Activated T-helper 9 cell treated with anti-CD3 and anti-CD28 coated beads, Interleukin-2, amount 50 U/mL, for 16 hours (primary cell): ENCODE measurements around the gene SH3D19.
"Not testable (repeated sequence)": the region's sequence is repeated elsewhere in the genome, so short reads cannot be mapped to it uniquely, and the experiment has no call there.

Experiments used
- DNase-seq: peaks from one replicate; pipeline ENCODE4 v3.0.0-alpha.2; 2020; ENCODE audit warnings: low read depth

Gene SH3D19

GRCh38 chr4:151148261-151148660 is 177.1 kb downstream of the SH3D19 start:
- DNase-seq = no peak

- no peak for DNase-seq
Measured at GRCh38 chr4:151147000-151147399, 178.4 kb downstream of the SH3D19 start.

- no peak for DNase-seq
Measured at GRCh38 chr4:151144329-151145072, 180.9 kb downstream of the SH3D19 start.

DNA sequence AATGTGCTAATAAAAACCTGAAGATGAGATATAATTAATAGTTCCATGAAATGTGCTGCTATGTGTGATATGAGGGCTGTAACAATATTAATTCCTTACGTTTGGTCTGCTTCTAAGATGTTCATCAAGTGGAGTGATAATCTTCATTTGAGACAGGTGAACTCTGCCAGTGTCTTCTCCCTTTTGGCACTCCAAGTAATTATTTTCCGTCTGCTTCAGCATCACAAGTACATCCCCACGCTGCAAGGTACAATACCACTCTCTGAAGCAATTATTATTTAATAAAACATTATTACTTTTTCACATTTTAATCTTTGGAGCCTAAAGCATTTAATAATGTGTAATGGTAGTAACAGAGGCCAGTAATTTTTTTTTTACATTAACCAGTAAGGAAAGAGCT is 181.6 kb downstream of the SH3D19 start:
- no peak for DNase-seq

DNA sequence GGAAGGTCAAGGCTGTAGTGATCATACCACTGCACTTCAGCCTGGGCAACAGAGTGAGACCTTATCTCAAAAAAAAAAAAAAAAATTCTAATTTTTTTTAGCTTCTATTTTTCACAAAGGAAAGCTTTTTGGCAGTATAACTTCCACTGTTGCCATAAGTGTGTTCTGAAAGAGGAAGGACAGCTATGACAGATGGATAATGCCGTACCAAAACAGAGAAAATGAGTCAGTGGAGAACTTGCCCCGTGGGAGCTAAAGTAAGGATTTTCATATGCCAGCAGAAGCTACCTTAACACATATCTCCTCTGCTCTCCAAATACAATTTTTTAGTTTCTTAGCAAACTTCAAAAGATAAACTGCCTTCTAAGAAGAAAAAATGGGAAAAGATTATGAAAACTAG is 182.2 kb downstream of the SH3D19 start:
- DNase-seq = no peak

GRCh38 chr4:151142758-151143157 is 182.6 kb downstream of the SH3D19 start:
- DNase-seq = no peak

DNA sequence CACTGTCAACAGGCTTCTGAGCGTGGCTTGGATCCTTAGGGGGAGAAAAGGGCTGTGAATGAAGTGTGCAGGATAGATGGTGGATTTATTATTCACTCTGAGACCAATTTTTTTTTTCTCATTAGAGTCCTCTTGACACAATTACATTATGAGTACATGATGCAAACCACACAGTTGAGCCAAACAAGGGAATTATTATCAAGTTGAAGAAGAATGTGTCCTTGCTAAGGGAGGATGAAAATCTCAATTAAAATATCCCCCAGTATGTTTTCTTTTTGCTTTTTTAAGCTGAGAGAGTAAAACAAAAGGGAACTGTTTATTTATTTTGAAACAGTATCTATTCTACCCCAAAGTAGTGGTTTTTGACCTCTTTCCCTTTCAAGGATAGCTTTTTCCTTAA is 185.6 kb downstream of the SH3D19 start:
- DNase-seq = no peak

- not testable (repeated sequence) for DNase-seq
Measured at GRCh38 chr4:151136048-151136447, 189.4 kb downstream of the SH3D19 start.

DNA sequence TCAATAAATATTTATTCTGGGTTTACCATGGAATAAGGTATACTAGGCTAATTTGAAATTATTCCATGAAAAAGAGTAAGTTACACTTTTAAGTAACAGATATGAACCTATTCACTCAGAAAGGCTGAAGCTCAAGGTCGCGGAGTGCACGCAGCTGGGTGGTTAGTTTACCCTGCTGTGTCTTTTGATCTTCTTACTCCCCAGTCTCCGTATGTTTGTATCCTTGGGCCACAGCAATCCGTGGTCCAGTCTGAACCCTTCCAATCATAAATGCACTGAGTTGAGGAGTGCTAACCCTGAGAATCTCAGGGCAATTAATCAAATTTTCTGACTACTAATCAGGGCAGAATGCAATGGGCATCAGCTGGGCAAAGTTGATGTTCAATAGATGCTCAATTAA is 192.1 kb downstream of the SH3D19 start:
- DNase-seq = no peak

GRCh38 chr4:151129796-151130195 is 195.6 kb downstream of the SH3D19 start:
- DNase-seq = no peak

DNA sequence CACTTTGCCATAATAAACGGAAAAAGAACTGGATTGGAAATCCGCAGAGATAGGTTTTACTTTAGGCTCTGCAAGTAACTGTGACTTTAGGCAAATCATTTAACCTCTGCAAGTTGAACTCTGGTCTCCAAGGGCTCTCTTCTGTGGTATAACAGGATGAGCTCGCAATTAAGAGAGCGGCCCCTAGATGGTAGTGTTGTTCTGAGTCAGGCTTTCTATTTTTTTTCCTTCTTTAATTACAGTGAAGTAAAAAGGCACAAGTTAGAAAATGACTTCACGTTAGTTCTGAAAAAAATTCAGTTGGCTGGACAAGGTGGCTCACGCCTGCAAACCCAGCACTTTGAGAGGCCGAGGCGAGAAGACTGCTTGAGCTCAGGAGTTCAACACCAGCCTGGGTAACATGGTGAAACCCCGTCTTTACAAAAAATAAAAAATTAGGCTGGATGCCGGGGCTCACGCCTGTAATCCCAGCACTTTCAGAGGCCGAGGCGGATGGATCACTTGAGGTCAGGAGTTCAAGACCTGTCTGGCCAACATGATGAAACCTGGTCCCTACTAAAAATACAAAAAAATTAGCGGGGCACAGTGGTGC is 207.9 kb downstream of the SH3D19 start:
- DNase-seq = no peak

GRCh38 chr4:151114986-151115385 is 210.4 kb downstream of the SH3D19 start:
- DNase-seq = no peak

DNA sequence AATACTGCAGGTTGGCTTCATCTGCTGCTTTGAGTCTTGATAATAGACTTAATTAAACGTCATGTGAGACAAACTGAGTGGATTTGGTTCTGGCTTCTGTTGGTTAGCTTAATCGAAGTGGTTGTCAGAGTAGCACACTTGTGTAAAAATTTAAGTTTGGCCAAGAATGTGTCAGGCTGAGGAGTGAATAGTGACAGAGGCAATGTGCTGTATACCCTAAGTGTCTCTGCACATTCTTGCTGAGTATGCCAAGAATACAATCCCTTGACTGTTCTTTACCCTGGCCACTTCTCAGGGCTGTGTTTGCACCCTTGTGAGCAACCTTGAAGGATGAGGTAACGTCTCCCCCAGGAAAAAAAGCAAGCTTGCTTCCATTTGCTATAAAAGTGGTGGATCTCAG is 211.1 kb downstream of the SH3D19 start:
- no peak for DNase-seq

GRCh38 chr4:151110236-151110635 is 215.2 kb downstream of the SH3D19 start:
- DNase-seq = no peak

DNA sequence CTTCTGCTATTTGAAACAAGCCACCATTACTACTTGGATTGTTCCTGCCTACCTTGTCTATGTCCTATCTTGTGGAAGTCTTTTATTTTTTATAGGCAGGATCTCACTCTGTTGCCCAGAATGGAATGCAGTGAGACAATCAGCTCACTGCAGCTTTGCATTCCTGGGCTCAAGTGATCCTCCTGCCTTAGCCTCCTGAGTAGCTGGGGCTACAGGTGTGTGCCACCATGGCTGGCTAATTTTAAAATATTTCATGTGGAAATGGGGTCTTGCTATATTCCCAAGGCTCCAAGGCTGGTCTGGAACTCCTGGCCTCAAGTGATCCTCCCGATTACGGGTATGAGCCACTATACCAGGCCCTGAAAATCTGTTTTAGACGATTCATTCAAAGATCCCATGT is 218.3 kb downstream of the SH3D19 start:
- no peak for DNase-seq

DNA sequence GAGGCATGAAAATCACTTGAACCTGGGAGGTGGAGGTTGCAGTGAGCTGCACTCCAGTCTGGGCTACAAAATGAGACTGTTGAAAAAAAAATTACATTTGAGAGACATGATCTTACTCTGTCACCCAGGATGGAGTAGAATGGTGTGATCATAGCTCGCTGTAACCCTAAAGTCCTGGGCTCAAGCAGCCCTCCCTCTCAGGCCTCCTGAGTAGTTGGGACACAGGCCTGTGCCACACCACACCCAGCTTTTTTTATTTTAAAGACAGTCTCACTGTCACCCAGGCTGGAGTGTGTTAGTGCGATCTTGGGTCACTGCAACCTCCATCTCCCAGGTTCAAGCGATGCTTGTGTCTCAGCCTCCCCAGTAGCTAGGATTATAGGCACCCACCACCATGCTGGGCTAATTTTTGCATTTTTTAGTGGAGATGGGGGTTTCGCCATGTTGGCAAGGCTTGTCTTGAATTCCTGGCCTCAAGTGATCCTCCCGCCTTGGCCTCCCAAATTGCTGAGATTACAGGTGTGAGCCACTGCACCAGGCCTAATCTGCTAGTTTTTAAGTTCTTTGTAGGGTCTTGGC is 219.9 kb downstream of the SH3D19 start:
- DNase-seq = no peak

DNA sequence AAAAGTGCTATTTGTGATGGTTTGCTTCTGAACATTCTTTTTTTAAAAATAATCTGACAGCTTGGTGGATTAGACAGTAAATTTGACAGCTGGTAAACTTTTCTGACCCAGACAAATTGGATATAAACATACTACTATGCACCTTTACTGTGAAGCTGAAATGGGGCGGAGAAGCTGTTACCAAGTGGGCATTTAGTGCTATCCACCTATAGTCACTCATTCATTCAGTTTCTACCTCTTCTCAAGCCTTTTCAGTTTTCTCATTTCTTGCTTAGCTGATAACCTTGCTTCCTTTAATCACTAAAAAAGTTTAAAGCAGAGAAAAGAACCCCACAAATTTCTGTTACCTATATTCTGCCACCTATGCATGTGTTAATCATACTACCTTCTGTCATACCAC is 220.8 kb downstream of the SH3D19 start:
- DNase-seq = no peak

- no peak for DNase-seq
Measured at GRCh38 chr4:151103758-151104157, 221.6 kb downstream of the SH3D19 start.

DNA sequence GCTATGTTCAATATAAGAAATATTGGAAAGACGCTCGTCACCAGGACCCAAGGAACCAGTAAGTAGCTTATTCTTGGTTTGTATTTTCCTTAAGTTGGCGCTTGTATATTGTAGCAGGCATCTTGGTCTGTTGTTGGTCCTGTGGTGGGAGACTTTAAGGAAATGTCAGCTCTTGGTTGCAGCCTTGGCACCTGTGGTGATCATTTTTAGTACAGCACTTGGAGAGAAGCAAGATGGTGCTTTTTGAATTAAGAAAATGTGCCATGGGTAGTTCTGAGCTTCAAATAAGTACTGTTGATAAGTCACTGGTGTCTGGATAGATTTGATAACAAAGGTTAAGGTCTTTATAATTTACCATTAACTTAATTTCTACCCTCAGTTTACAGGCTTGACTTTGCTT is 224.9 kb downstream of the SH3D19 start:
- no peak for DNase-seq

- no peak for DNase-seq
Measured at GRCh38 chr4:151099976-151100417, 225.4 kb downstream of the SH3D19 start.

DNA sequence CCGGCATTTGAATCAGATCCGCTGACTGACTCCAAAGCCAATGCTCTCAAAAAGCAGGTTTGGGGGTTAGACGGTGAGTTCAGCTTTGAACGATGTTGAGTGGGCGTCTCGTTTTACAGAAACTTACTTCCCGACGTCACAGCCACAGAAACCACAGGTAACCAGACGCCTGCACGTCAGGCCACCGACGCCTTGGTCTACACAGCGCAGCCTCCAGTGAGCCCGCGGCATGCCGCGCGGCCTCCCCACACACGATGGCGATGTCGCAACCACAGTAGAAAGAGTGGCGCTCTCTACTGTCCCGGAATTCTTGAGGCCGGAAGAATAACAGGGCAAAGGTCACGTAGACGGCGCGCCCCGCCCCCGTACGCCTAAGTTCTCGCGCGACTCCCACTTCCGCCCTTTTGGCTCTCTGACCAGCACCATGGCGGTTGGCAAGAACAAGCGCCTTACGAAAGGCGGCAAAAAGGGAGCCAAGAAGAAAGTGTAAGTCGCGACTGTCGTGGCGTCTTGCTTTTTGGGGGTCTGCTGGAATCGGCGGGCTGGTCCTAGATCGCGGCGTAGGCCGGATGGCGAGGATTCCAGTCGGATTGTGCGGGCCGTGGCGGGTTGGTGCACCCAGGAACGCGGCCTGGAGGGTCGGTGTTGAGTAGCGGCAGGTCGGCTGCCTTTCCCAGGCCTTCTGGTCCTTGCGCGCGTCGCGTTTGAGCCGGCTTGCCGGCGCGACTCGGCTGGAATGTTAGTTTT is 226.0 kb downstream of the SH3D19 start, which contains the start of gene RPS3A:
TSS of gene RPS3A (plus strand) at position 400 of the 747 bp plus-strand sequence. CDS start at position 425, 25 bp downstream.
- peak; percentile 97 for DNase-seq

DNA sequence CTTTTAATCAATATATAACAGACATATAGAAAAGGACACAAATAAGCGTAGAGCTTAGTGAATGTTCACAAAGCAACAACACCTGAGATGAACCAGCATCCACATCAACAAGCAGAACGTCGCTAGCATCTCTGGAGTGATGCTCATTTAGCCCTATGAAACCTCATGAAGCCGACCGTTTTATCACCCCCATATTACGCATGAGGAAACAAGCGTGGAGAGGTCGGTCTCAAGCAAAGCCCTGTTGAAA is 226.5 kb downstream of the SH3D19 start:
- no peak for DNase-seq

DNA sequence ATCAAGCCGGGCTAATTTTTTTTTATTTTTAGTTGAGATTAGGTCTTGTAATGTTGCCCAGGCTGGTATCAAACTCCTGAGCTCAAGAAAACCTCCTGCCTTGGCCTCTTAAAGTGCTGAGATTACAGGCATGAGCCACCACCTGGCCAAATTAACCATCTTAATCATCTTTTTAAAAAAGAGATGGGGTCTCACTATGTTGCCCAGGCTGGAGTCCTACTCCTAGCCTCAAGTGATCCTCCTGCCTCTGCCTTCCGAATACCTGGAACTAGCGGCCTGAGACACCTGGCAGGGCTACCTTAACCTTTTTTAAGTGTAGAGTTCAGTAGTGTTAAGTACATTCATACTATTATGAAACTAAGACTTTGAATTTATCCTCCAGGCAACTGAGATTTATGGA is 227.6 kb downstream of the SH3D19 start:
- no peak for DNase-seq
